ENCODE results near the gene RWDD3. TPM values are rescaled to one million over a fixed set of nuclear protein-coding genes. Genes with fewer than 3 reads are reported as not detected.

RWDD3 gene
- total and polyA plus RNA-seq, 12 donors = 2.9 to 66.2 (median 15.7) TPM

DNA sequence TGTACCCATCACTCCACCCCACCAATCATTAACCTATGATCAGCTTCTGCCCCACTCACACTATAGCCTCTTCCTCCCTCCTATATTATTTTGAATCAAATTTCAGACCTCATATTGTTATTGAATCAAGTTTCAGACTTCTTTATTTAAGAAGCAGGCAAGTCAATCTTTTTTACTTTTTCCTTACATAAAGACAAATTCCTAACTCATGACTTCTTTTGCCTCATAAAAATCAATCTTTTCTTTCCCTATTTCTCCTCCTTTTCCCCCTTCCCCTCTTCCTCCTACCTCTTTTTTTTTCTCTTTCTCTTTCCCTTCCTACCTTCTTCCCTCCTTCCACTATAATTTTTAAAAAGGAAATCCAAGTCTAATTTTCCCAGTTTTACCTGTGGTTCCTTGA is 4.3 kb upstream of the RWDD3 start:
- Histone ChIP-seq H3K4me1 (replicated peaks in 1 of 2) (peaks cover 0 to 15% of the 10 kb centered on the region in 2 donors), H3K36me3 (replicated peaks in 1 of 2) (no peaks in the 10 kb centered on the region), H3K27ac (no peak overlapping the region), H3K27me3 (no peaks in the 10 kb centered on the region), H3K9me3 (replicated peaks in 1 of 3) (no peaks in the 10 kb centered on the region), H3K4me3 (no peak overlapping the region)
- no peak for DNase-seq
- TF ChIP-seq, protein P1, sequence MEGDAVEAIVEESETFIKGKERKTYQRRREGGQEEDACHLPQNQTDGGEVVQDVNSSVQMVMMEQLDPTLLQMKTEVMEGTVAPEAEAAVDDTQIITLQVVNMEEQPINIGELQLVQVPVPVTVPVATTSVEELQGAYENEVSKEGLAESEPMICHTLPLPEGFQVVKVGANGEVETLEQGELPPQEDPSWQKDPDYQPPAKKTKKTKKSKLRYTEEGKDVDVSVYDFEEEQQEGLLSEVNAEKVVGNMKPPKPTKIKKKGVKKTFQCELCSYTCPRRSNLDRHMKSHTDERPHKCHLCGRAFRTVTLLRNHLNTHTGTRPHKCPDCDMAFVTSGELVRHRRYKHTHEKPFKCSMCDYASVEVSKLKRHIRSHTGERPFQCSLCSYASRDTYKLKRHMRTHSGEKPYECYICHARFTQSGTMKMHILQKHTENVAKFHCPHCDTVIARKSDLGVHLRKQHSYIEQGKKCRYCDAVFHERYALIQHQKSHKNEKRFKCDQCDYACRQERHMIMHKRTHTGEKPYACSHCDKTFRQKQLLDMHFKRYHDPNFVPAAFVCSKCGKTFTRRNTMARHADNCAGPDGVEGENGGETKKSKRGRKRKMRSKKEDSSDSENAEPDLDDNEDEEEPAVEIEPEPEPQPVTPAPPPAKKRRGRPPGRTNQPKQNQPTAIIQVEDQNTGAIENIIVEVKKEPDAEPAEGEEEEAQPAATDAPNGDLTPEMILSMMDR (IDR thresholded peaks at IDR 0.05) = no peak
- TF ChIP-seq POLR2A (IDR thresholded peaks at IDR 0.05) = no peak
- intact Hi-C loops (cut with DNase I) = loop anchor here (5.0 to 10.0 kb wide), 3 partner anchors 105 to 157 kb away; partner anchors contain the start of gene ALG14 (in 1 of the 2)

DNA sequence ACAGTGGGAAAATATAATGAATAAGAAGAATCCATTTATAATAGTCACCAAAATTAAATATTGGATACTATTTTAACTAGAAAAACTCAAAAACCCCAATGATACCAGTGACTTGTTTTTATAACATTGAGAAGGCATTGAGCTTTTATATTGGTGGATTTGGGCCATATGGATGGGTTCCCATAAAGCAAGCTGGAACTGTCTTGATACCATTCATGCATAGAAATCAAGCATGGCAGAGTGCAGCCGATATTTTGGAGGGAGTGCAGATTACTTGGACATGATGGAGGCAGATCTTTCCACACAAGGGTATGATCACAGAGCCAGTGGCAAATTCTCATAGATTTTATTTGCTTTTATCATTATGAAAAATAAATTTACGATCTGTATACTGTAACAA is 3.8 kb upstream of the RWDD3 start:
- WGBS, 4 donors = 92 to 96% (median 92%) methylated on average over 2 of the region's 2 CpGs
- intact Hi-C loops (cut with DNase I) = loop anchor here (5.0 to 10.0 kb wide), 3 partner anchors 105 to 158 kb away; partner anchors contain the start of gene ALG14 (in 1 of the 2)
- DNase-seq = no peak
- peaks cover 0 to 16% of the 10 kb centered on the region in 2 donors for H3K4me1 ChIP-seq (replicated peaks in 1 of 2)
- no peaks in the 10 kb centered on the region for H3K36me3 ChIP-seq (replicated peaks in 1 of 2)
- no peak overlapping the region for H3K4me3 ChIP-seq
- H3K27me3 ChIP-seq = no peaks in the 10 kb centered on the region
- no peaks in the 10 kb centered on the region for H3K9me3 ChIP-seq (replicated peaks in 1 of 3)
- no peak overlapping the region for H3K27ac ChIP-seq
- no peak for TF ChIP-seq POLR2A (IDR thresholded peaks at IDR 0.05)
- TF ChIP-seq, protein P1 (IDR thresholded peaks at IDR 0.05) = no peak

- H3K4me3 ChIP-seq = no peak overlapping the region
- H3K36me3 ChIP-seq (replicated peaks in 1 of 2) = no peaks in the 10 kb centered on the region
- DNase-seq = no peak
- H3K27me3 ChIP-seq = no peaks in the 10 kb centered on the region
- TF ChIP-seq, protein P1 (IDR thresholded peaks at IDR 0.05) = no peak
- TF ChIP-seq POLR2A (IDR thresholded peaks at IDR 0.05) = no peak
- whole genome bisulfite sequencing, 4 donors = 87 to 96% (median 92%) methylated on average over 3 of the region's 3 CpGs
- peaks cover 0 to 20% of the 10 kb centered on the region in 2 donors for H3K4me1 ChIP-seq (replicated peaks in 1 of 2)
- intact Hi-C loops (cut with DNase I) = loop anchor here (5.0 to 10.0 kb wide), 3 partner anchors 106 to 158 kb away; partner anchors contain the start of gene ALG14 (in 1 of the 2)
- no peaks in the 10 kb centered on the region for H3K9me3 ChIP-seq (replicated peaks in 1 of 3)
- H3K27ac ChIP-seq = no peak overlapping the region
Measured at GRCh38 chr1:95230768-95231191, 3.2 kb upstream of the RWDD3 start.

GRCh38 chr1:95232646-95233318 is 1.2 kb upstream of the RWDD3 start:
- intact Hi-C loops (cut with DNase I) = loop anchor here (5.0 to 10.0 kb wide), 3 partner anchors 108 to 160 kb away; partner anchors contain the start of gene ALG14 (in 1 of the 2)
- Histone ChIP-seq H3K4me3 (peak overlapping the region in 2 of 4 donors; percentile 82 to 92), H3K36me3 (replicated peaks in 1 of 2) (no peaks in the 10 kb centered on the region), H3K27me3 (no peaks in the 10 kb centered on the region), H3K9me3 (replicated peaks in 1 of 3) (no peaks in the 10 kb centered on the region), H3K4me1 (replicated peaks in 1 of 2) (peaks cover 0 to 33% of the 10 kb centered on the region in 2 donors), H3K27ac (peak overlapping the region in 4 of 5 donors; percentile 33 to 90 (median 79))
- peak in 3 of 7 donors; percentile 13 to 29 (median 22) for DNase-seq
- TF ChIP-seq, protein P1 (IDR thresholded peaks at IDR 0.05) = no peak
- TF ChIP-seq POLR2A (IDR thresholded peaks at IDR 0.05) = no peak
- WGBS, 4 donors = 38 to 49% (median 47%) methylated on average over 8 of the region's 8 CpGs
